NCI-H187 (cell line): ENCODE measurements around the gene GUCY2C.

ENCODE experiments used
- DNase-seq, 2 experiments: peaks; one replicate each; lab custom pipeline; 2025; lab: John Stamatoyannopoulos, UW

The GUCY2C gene

GRCh38 chr12:14621826-14622225, 74.6 kb downstream of the GUCY2C start:
- no peak for DNase-seq

GRCh38 chr12:14619741-14620501, 76.5 kb downstream of the GUCY2C start:
- DNase-seq, result no peak

DNA sequence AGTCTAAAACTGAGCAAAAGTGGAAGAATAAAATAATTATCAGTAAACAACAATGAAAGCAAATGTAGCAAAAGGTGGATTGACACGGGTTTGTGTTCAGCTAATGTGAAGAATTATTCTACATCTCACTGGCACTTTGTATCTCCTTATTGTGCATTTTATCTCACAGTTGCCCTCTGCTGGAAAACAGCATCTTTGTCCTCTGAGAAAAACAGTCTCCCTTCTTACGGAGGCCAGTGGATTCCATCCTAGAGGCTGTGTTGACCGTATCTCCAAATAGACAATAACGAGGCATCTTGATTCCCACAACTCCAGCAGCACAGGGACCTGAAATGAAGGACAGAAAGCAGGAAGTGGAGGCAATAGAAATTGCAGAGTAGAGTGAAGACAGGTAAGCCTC, 77.4 kb downstream of the GUCY2C start:
- no peak for DNase-seq

- no peak for DNase-seq
Measured at GRCh38 chr12:14614704-14615121, 81.7 kb downstream of the GUCY2C start.

DNA sequence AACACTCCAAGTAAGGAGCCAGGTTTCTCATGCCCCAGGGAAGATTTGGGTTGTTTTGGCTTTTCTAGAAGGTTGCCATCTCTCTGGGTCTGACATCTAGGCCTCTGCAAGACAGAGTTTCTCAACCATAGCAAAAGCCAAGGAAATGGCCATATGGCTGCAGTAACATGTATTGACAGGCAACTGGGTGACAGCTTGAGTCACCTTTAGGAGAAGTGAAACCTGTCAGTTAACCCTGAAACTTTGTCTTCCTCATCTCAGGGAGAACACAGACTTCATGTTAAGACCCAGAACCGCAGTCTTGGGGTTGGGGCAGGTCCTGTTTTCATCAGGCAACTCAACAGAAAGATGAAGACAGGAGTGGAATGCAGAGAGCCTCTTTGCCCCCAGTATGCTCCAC, 82.7 kb downstream of the GUCY2C start:
- no peak for DNase-seq

DNA sequence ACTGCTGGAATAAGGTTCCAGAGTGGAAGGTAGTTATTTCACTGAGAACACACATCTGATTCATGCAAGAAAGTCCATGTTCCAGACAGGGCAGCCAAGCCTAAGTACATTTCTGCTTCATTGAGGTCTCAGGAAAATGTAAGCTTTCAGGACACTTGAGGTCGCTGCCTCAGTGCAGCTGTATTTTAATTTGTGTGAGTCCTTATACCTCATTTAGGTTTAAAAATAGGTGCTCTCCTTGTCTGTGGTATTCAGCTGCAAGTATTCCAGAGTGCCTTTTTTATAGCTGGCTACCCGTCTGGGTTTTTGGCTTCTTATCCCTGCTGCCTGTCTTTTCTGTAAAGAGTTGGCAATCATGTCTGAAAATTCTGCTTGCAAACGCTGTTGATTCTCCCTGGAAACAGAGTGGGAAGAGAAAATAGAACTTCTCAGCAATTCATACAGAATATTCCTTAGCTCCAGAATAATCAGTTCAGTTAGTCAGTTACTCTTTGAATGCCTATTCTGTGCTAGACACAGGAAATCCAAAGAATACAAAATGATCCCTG, 83.4 kb downstream of the GUCY2C start:
- peak; percentile 23 to 34 for DNase-seq

- DNase-seq, result no peak
Measured at GRCh38 chr12:14612250-14612649, 84.1 kb downstream of the GUCY2C start.

GRCh38 chr12:14611640-14612203, 84.7 kb downstream of the GUCY2C start:
- DNase-seq, result no peak

DNA sequence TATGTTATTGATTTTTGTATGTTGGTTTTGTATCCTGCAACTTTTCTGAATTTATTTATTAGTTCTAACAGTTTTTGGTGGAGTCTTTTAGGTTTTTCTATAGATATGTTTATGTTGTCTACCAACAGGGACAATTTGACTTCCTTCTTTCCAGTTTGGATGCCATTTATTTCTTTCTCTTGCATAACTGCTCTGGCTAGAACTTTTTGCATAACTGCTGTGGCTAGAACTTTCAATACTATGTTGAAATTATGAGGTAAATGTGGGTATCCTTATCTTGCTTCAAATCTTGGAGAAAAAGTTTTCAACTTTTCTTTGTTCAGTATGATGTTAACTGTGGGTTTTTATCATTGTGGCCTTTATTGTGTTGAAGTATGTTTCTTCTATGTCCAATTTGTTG, 88.8 kb downstream of the GUCY2C start:
- DNase-seq, result no peak

GRCh38 chr12:14605401-14605989, 90.9 kb downstream of the GUCY2C start:
- no peak for DNase-seq

- no peak for DNase-seq
Measured at GRCh38 chr12:14601692-14602478, 94.5 kb downstream of the GUCY2C start.

GRCh38 chr12:14597480-14597879, 98.9 kb downstream of the GUCY2C start:
- DNase-seq, result no peak

GRCh38 chr12:14591719-14592118, 104.7 kb downstream of the GUCY2C start:
- DNase-seq, result no peak

DNA sequence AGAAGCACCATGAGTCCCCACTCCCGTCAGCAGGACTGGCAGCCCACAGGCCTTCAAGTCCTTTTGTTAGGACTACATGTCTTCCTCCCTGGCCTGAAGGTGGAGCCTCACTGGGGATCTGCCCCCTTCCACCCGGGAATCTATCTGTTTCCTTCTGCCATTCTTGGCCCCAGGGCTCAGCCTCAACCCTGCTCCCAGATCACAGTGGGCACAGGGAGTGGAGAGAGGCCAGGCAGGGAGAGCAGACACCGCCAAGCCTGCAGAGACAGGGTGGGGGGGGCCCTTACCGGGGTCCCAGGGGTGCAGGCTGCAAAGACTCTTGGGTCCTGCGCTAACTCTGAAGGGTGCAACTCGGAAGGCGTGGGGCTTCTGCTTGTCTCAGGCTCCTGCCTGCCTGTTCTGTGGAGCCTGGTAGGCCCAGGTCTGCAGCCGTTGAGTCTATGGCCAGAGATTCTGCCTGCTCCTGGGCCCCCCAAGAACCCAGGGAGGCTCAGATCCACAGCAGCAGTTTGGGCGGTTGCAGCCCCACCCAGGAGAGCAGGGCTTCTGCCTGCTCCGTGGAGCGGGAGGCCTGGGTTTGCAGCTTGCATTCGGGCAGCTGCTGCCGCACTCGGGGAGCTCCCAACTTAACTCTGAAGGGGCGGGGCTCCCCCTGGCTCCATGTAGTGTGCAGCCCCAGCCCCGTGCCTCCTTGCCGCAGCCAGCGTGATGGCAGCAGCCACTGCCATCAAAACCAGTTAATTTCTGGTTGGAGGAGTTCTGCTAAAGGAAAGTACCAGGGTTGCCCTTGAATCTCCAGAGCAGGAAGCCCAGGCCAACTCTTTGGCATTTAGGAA, 107.0 kb downstream of the GUCY2C start:
- DNase-seq, result no peak

DNA sequence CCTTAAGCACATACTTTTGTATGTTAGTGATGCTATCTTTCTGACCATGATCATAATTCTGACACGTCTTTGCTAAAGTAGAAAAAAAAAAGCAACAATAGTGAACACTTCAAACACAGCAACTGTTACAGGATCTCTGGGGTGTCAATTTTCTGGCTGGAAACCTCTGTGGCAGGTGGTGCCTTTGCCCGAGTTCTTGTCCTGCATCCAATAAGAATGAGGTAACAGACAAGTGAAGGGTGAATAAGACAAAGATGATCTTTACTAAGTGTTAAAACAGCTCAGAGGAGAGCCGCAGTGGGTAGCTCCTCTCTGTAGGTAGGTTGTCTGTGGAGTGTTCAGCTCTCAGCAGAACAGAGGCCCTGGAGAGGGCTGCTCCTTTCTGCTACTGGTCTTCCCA, 107.8 kb downstream of the GUCY2C start:
- DNase-seq, result no peak

DNA sequence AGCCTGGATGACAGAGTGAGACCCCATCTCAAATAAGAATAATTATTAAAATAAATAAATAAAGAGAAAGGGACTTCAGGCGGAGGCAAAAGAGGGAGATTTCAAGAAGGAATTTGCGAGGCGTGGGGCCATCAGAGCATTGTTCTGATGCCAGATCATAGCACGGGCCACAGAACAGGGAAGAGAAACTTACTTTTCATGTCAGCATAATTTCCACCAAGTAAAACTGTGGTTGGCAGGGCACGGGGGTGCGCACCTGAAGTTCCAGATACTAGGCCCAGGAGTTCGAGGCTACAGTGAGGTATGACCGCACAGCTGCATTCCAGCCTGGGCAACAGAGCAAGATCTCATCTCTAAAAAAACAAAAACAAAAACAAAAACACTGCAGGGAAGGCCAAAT, 117.8 kb downstream of the GUCY2C start:
- no peak for DNase-seq

DNA sequence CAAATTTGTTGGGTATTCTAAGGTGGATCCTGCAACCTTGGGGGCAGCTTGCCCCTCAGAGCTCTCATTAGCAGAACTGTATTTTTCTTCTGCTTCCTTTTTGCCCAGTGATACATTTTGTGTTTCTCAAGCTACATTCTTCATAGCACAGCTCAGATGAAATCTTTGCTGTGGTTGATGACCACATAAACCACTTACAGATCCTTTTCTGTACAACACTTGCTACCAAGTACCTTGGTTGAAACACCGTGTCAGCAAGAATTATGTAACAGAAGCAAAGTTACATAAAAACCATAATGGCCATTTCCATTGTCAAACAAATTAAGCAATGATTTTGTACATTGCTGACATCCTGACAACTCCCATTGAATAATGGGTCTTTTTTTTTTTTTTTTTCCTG, 119.1 kb downstream of the GUCY2C start:
- no peak for DNase-seq

- DNase-seq, result no peak
Measured at GRCh38 chr12:14576896-14577295, 119.5 kb downstream of the GUCY2C start.

GRCh38 chr12:14575585-14575984, 120.8 kb downstream of the GUCY2C start:
- no peak for DNase-seq

- DNase-seq, result no peak
Measured at GRCh38 chr12:14573118-14573517, 123.3 kb downstream of the GUCY2C start.

- DNase-seq, result no peak
Measured at GRCh38 chr12:14572401-14572800, 124.0 kb downstream of the GUCY2C start.

DNA sequence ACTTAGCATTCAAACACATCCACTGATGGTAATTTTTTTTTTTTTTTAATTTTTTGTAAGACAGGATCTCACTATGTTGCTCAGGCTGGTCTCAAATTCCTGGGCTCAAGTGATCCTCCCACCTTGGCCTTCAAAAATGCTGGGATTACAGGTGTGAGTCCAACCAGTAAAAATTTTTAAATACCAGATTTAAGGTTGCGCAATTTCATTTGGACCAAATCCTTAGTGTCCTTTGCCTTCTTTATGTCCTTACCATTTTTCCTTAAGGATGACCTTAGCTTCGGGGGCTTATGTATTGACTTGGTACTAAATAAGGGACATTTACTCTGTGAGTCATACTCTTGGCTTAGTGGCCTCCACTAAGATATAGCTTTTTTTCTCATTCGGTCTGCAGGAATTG, 124.6 kb downstream of the GUCY2C start:
- DNase-seq, result no peak
